CD4-positive, alpha-beta T cell treated with Interleukin-17A for 1 hour (primary cell): ENCODE measurements around the gene DDC.
"Not testable (repeated sequence)": the region's sequence is repeated elsewhere in the genome, so short reads cannot be mapped to it uniquely, and the experiment has no call there.

Experiments
- DNase-seq: peaks from one replicate; pipeline ENCODE4 v3.0.0-alpha.2; 2020

DDC gene

DNA sequence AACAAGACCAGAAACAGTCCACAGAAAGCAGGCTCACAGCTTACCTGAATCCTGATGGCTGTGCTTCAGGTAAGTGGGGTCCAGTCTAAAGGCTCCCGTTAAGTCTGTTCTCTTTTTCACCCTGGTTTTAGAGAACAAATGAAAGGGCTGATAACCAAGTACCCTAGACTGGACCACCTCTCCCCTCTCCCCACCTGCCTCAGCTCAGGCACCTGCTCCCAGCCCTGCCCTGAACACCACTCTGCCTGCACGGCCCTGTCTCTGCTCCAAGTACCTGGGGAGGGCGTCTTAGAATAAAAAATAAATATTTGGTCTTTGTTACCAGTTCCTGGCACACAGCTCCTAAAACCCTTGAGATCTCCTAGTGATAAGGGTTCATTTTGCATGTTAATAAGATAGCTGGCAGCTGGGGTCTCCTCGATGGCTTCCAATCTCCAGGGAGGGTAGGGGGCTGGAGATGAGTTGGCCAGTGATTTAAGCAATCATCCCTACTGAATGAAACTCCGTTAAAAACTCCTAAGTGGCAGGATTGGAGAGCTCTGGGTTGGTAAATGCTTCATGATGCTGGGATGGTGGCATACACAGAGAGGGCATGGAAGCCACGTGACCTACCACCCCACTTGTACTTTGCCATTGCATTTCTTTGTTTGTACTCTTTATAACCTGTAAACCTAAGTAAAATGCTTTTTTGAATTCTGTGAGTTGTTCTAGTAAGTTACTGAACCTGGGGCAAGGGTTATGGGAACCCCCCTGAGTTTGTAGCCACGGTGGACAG is 85.3 kb downstream of the DDC start:
- DNase-seq, result no peak

GRCh38 chr7:50477640-50478039 is 87.6 kb downstream of the DDC start:
- DNase-seq, result no peak

DNA sequence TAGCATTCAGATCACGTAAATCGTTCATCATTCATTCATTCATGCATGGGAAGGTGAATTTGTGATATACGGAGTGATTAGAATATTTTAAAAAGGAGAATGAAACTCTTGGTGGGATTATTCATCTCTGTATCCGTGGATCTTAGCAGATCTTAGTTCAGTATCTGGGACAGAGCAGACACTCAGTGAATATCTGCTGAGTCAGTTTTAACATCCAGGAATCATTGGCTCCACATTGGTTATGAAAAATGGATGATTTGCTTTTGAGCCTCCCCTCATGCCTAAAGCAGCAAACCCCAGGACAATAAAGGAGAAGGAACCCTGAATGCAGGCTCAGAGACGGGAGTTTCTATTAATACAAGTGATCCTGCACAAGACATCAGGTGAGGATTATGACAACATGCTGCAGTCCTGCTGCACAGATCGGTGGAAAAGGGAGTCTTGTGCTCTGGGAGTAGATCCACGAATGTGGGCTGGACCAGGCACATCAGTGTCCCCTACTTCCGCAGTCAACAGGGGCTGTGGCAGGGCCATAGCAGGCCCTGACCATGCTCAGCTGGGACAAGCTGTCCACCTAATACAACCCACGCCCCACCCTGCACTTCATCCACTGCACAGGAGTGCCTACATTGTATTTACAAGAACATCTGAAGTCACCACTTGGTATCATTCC is 88.1 kb downstream of the DDC start:
- DNase-seq, result no peak

DNA sequence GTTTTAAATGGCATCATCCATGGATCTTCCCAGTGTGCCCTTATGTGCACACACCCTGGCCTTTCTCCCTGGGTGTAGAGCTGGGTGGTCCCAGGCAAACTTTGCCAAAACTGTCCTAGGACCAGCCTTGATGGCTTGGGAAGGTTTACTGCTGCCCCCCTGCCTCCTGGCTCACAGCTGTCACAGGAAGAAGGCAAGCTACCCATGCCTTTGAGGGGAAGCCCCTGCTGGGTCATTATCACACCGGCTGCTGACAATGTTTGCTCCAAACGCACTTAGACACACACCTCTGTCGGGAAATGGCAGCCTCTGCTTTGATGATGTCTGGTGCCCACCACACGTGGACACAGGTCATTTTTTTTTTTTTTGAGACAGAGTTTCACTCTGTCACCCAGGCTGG is 89.9 kb downstream of the DDC start:
- DNase-seq, result no peak

DNA sequence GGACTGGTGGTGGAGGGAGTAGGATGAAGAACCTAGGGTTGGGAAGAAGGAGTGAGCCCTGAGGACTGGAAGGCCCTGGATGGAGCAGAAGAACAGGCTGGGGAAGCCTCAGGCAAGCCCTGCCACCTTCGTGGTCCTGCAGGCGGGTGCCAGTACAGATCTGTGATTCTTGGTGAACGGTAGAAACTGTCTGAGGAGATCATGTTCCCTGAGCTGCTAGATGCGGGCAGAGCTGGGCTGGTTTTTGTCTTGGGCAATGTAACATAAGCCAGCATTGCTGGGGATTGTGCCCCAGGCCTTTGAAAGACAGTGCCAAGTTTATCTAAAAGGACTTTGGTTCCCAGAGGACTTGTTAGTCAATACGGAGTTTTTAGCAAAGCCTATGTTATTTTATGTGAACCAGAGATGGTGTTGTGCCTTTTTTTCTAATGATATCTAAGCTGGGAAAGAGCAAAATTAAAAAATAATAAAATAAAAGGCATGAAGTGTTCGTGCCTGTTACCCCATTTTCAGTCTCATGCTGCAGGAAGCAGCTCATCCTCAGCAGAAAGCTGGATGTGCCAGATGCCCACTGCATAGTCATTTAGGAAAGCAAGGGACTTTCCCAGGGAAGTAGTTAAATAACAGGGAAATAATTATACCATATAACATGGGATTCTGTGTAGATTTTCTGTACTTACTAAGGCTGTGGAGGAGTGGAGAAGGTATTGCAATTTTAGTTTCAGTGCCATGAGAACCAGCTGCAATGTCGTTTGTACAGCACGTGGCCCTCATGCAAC is 90.6 kb downstream of the DDC start:
- no peak for DNase-seq

DNA sequence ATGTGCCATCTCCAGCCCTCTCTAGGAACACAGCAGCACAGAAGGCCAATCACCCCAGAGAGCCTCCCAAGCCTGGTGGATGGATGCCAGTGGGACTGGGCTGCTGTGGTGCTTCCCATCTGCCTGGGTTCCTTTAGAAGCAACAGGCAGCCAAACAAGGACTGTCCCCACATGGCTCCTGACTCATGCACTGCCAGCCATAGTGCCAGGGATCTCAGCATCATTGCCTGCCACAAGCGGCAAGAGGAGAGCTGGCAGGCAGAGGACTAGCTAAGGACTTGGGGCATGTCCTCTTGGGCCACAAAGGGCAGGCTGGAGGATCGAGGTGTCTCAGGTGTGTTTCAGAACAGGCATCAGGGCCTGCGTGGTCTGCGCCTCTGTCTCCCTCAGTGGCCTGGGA is 91.7 kb downstream of the DDC start:
- no peak for DNase-seq

GRCh38 chr7:50472427-50472826 is 92.8 kb downstream of the DDC start:
- DNase-seq, result no peak

DNA sequence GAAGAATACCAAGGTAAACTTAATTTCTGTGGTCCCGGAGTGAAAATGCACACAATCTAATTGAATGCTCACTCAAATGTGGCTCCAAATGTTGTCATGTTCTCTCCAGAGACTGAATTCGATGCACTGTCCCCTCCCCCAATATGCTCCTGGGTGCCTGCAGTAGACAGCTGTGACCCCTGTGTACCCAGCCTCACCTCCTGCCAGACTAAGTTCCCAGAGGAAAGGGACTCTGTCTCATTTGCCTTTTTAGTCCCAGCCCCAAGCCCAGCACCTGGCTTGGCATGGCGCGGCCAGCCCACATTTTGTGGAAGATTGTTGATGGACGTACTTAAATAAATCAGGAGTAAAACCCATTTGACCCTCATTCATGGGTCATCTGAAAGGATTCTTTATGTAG is 93.2 kb downstream of the DDC start:
- no peak for DNase-seq

DNA sequence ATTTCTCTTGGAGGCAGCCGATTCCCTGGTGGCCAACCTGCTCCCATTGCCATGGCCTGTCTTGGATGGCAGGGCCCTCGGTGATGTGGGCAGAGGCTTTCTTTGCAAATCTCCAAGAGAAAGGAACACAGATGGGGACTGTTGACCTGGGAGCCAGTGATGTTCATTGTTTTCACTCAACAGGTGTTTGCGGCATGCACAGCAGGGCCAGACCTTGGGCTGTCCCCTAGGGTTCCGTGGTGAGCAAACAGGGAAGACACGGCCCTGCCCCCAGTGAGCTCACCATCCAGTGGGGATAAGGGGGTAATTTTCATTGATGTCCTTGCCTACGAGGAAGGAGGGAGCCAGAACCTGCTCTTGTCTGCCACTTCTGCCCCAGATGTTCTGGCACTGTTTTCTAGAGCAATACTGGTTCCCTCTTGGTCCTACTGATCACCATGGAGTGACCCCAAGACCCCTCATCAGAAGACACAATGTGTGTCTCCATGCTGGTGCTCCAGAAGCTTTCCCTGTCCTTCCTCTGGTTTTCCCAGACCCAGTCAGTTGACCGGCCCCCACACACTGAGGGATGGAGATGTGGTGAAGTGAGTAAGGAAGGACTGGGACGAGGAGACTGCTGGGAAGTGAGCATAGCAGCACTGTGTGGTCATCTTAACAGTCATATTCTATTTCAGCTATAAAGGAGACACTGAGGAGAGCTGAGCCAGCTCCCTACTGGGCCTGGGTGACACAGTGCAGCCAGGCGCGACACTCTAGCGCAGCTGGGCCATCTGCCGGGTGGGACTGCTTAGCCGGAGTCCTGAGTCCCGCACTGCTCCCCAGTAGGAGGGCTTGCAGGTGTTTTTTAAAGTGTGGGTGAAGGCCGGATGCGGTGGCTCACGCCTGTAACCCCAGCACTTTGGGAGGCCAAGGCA is 94.7 kb downstream of the DDC start:
- DNase-seq, result no peak

DNA sequence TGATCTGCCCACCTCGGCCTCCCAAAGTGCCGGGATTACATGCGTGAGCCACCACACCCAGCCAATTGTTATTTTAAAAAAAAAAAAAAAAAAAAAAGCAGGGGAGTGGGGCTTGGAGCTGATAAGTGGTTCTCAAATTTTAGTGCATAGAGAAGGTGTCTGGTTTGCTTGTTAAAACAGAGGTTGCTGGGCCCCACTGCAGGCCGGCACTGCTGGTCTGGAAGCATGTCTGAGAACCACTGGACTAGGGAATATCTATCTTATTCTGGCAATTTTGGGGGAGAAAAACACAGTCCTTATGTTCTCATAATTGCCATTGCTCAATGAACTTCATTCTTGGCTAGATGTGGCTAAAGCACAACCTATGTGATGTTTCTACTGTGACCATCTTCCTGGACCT is 96.0 kb downstream of the DDC start:
- DNase-seq, result no peak

DNA sequence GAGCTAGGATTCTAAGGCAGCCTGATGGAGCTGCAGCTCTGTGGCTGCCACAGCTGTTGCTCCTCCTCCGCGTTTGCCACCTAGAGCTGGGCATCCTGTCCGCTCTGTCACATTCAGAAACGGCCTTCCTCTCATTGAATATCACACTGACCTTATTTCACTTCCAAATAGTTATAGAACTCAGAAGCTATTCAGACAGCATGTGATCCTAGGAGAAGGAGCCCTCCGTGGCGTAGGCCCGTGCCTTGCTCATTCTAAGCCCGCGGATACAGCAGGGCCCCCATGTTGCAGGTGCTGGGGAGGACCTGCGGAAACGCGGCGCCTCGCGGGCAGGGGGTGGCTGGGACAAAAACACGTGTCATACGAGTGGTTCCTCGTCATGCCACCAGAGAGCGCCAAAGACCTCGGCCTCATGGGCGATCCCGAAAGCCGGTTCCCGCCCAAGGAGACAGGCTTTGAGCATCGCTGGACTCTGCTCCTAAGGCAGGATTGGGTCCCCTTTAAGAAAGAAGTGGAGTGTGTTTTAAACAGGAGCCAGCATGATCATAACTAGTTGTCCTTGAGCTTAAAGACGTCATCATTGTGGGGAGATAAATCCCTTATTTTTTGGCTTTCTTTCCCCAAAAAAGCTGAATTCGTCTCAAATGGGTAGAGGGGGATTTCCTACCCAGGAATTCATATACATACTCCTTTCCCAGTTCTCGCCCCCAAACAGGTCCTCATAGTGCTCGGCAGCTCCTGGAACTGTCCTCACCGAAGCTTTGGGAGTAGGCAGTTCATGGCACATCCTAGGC is 97.2 kb downstream of the DDC start:
- peak; percentile 80 for DNase-seq

DNA sequence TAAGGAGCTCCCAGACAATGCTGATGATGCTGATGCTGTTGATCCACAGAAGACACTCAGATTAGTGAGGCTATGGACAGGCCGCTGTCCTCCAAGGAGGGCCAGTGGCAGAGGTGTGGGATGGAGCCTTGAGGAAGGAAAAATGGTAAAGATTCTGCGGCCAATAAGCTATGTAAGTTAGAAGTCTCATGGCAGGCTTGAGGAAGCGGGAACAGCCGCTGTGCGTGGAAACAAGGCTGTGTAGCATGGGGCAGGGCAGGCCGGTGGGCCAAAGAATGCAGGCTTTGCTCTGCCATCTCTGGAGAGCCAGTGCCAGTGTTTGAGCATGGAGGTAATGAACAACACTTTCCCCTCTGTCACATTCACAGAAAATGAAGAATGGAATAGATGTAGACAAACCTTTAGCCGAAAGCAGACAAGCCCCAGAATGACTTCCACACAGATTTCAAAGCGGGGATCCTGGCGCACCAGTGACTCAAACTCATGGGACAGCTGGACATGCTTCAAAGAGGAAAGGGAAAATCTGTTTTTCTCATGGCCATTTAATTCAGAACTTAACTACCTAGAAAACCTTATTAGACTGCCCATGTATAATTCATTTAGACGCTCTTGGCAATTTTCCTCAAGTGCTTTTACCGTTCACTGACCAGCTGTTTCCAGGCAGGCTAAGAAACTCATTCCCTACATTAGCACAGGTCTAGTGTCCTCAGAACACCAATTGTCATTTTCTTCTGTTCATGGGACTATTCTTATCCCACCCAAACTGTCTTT is 98.2 kb downstream of the DDC start:
- DNase-seq, result no peak

DNA sequence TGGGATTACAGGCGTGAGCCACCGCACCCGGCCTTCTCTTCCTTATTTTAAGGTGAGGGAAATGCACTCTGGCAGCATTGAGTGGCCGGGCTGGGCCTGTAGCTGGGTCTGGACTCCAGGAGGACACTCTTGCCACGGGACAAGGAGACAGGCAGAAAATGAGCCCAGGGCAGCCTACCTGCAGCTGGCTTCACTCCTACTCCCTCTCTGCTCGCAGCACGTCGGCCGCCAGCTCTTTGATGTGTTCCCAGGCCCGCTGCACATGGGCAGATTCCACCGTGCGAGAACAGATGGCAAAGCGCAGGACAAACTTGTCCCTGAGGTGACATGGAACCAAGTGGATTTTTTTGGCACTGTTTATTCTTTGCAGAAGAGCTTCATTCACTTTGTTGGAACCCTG is 102.2 kb downstream of the DDC start:
- DNase-seq, result no peak

DNA sequence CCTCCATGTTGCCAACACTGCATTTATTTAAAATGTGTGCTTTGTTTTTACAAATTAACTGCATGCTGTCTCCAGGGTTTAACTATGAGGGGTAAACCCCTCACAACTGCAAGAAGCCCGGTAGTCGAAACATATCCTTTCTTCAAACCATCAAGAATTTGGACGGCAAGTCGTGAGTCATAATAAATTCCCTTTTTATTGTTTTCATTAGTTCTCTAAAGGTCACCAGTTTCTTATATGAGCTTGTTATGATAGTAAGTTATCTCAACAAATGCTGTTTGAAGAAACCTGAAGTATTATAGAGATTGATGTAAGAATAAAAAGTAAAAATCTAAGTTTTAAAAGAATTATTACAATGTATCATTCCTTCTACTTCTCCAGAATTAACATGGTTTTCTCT is 102.8 kb downstream of the DDC start:
- no peak for DNase-seq

DNA sequence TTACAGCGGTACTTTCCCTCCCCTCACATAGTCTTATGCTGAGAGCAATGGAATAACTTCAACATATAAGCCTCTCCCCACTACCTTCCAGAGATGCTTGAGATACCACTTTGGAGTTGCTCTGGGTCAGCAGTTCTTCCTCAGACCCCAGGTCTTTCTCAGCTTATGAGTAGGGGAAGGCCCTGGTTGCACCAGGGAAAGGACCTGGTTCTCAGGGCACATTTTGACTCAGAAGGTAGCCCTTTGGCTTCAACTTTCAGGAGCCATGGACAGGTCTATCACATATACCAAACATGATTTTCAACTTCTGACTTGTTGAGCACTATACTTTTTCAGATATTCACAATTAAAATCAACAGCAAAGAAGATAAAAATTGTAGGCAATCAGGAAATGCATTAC is 103.5 kb downstream of the DDC start:
- DNase-seq, result no peak

GRCh38 chr7:50459183-50459582 is 106.0 kb downstream of the DDC start:
- not testable (repeated sequence) for DNase-seq

- not testable (repeated sequence) for DNase-seq
These were observed 106.6 kb downstream of the DDC start for GRCh38 chr7:50458651-50459050.

DNA sequence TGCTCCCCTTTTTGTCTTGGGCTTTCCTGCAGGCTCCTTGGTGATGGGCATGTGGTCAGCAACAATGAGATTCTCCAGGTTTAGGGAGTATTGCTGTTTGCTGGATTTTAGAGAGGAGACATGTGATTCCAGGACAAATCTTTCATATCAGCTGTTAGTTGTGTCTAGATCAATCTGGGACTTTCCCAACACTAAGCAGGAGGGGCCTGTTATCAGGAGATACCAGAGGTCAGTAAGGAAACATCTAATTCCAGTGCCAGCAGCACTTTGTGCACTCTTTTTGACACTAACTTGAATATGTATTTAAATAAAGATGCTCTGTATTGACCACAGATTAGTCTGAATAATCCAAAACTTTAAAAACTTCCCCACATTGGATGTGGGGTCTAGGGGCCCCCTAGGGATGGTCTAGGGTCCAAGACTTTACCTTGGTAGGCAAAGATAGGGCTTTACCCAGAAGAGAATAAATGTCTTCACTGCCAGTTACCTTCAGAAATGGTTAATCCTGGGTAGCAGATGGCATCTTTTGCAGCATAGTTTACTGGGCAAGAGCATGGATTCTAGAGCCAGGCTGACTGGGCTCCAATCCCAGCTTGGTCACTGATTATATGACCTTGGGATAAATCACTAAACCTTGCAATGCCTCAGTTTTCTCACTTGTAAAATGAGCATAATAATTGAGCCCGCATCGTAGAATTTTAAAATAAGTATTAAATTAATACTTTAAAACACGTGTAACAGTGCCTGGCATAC is 108.7 kb downstream of the DDC start:
- no peak for DNase-seq

- no peak for DNase-seq
These were observed 109.5 kb downstream of the DDC start for GRCh38 chr7:50455658-50456057.

GRCh38 chr7:50454968-50455367 is 110.2 kb downstream of the DDC start:
- no peak for DNase-seq
